Transverse colon (tissue), 4 donors: ENCODE data around the gene PIEZO1.

Experiments used
- POLR2A ChIP-seq: fragments of 450-650 bp; IDR thresholded peaks from one replicate; pipeline ENCODE4 v1.6.1; 2016; ENCODE audit warnings: antibody characterized with exemption, mild to moderate bottlenecking, moderate library complexity
- POLR2AphosphoS5 ChIP-seq, 3 donors: sonication (generic); formaldehyde crosslinking; IDR thresholded peaks; one replicate each; pipeline ENCODE4 v1.6.1; 2016; ENCODE audit warnings: antibody characterized with exemption in 3 of 3
- TF ChIP-seq, protein P1 (sequence below), 5 experiments: fragments of 200-600 bp in 3 of 5; fragments of 450-650 bp in 2 of 5; sonication (generic) in 3 of 5; IDR thresholded peaks; 1 replicate in 2 of 5; 2 replicates in 3 of 5; pipeline ENCODE4 v1.5.1; 2016 to 2017; ENCODE audit warnings: antibody characterized with exemption in 5 of 5, inconsistent platforms in 3 of 5, mild to moderate bottlenecking in 2 of 5, moderate library complexity in 1 of 5

GRCh38 chr16:88753602-88754001, 31.4 kb downstream of the PIEZO1 start:
- TF ChIP-seq, protein P1, sequence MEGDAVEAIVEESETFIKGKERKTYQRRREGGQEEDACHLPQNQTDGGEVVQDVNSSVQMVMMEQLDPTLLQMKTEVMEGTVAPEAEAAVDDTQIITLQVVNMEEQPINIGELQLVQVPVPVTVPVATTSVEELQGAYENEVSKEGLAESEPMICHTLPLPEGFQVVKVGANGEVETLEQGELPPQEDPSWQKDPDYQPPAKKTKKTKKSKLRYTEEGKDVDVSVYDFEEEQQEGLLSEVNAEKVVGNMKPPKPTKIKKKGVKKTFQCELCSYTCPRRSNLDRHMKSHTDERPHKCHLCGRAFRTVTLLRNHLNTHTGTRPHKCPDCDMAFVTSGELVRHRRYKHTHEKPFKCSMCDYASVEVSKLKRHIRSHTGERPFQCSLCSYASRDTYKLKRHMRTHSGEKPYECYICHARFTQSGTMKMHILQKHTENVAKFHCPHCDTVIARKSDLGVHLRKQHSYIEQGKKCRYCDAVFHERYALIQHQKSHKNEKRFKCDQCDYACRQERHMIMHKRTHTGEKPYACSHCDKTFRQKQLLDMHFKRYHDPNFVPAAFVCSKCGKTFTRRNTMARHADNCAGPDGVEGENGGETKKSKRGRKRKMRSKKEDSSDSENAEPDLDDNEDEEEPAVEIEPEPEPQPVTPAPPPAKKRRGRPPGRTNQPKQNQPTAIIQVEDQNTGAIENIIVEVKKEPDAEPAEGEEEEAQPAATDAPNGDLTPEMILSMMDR (IDR thresholded peaks at IDR 0.05), result no peak
- TF ChIP-seq POLR2AphosphoS5 (IDR thresholded peaks at IDR 0.05) (no peak), POLR2A (no peak)
